GM20431 (cell line): ENCODE data around the gene COL16A1.

Experiments used
- in situ Hi-C: fragments of 300-500 bp; cut with MseI, MboI; formaldehyde crosslinking; loops from one replicate; pipeline ENCODE4 v1.15.0; 2020; ENCODE audit warnings: low sequenced_read_pairs; ENCODE audit not compliant: unreplicated experiment

The COL16A1 gene

DNA sequence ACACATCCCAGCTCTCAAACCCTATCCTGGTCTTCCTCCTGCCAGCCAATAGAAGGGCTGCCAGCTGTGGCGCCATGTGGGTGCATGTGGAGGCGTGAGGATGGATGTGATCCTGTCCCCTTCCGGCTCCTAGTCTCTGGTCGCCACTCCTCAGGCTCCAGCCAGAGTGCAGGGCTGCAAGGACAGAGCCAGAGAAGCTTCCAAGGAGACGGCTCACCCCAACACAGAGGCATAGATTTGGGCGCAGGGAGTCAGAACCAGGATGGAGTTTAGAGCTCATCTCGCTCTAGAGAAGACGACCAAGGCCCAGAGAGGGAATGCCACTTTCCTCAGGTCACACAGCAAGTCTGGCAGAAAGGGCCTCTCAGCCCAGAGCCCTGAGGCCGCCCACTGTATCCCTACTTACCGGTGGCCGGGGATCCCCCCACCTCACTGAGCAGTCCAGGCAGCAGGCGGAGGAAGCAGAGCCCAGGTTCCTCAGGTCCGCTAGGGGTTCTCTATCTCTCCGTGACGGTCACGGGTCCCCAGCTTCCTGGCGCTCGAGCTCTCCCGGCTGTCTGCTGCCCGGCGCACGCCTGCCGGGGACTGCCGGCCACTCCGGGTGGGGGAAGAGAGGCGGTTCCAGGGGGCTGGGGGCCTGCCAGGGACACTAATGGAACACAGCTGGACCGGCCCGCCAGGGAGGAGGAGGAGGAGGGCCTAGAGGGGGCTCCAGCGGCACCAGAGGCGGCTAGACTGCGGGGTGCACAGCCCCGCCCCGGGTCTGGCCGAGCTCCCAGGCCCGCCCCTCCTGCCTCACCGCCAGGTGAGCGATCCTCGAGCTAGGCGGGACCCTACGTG, at the start of gene COL16A1:
Gene COL16A1, minus strand, starts transcription at position 587 of the 840 bp plus-strand sequence. CDS start 1,824 bp downstream, outside the sequence.
- in situ Hi-C loops = no loop called here

DNA sequence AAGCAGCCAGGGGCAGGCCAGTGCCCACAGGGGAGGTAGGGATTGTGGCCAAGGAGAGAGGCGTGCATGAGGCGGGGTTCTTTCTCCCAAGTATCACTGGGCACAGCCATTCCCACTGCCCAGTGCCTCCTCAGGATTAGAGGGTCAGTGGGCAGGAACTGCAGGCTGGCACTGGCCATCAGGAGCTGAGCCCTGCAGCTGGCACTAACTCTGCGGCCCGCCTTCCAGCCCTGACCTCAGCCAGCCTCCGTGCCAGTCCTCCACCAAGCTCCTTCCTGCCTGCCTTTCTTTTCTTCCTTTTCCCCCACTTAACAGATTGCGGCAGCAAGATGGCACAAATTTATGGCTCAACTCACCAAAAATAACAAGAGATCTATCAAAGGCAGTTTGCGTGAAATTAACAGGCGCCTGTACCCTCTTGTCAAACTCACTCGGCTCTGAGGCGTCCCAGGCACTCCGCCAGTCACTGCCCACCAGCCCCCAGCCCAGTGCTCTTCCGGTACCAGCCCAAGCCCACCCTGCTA, 49.2 kb upstream of the COL16A1 start:
- in situ Hi-C loops = no loop called here

DNA sequence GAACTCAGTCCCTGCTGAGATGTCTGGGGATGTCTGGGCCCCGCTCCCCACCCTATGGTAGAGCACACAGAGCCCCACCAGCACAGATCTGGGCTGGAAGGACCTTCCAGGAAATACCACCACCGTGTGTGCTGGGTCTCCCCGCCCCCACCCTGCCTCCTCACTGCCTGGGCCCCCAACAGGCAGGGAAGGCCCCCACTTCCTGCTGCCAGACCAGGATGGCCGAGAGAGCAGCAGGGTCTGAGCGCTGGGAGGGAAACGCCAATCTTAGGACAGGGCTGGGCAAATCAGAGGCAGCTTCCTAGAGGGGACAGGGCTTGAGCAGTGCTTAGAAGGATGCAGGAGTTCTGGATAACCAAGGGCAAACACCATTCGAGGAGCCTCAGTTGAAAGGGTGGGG, 48.4 kb upstream of the COL16A1 start:
- in situ Hi-C loops = no loop called here

DNA sequence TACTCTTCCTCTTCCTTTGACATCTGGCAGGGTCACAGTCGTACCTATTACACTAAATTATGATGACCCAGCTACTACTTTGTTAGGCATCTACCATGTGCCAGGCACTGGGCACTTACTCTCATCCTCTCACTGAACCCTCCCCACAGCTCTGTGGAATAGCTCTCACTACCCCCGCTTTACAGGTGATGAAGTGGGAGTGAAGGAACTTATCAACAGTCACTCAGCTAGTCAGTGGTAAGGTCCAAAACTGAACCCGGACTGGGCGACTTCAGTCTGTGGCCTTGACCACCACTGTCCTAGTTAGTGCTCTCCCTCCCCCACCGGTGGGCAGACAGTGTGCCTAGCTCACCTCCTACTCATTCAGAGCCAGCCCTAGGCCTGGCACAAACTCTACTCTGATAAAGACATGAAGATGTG, 48.0 kb upstream of the COL16A1 start:
- in situ Hi-C loops = no loop called here

DNA sequence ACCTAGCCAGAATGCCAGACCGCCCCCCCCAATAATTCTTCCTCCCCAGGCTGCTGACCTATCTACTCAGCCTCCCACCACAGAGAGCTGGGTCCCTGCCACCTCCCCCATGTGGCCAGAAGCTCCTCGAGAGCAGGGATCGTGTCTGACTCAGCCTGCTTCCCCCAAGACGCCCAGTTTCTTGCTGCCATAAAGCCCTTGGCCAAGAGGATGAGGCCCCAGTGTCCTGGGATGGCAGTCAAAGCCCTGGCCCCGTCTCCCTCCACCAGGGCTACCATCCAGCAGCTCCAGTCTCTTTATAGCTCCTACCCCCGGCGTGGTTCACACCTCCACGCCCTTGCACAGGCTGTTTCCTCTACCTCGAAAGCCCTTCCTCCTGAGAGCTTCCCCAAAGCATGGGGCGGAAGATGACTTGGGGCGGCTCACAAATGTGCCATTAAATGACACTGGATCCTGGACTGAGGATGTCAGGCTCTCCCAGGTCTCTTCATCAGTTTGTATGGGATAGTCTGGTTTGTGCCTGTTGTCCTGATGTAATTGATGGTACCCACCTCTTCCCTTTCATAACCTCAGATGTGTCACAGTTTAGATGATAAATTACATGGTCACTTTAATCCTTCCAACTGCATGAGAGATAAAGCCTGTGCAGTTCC, 47.2 kb upstream of the COL16A1 start:
- in situ Hi-C loops = no loop called here

DNA sequence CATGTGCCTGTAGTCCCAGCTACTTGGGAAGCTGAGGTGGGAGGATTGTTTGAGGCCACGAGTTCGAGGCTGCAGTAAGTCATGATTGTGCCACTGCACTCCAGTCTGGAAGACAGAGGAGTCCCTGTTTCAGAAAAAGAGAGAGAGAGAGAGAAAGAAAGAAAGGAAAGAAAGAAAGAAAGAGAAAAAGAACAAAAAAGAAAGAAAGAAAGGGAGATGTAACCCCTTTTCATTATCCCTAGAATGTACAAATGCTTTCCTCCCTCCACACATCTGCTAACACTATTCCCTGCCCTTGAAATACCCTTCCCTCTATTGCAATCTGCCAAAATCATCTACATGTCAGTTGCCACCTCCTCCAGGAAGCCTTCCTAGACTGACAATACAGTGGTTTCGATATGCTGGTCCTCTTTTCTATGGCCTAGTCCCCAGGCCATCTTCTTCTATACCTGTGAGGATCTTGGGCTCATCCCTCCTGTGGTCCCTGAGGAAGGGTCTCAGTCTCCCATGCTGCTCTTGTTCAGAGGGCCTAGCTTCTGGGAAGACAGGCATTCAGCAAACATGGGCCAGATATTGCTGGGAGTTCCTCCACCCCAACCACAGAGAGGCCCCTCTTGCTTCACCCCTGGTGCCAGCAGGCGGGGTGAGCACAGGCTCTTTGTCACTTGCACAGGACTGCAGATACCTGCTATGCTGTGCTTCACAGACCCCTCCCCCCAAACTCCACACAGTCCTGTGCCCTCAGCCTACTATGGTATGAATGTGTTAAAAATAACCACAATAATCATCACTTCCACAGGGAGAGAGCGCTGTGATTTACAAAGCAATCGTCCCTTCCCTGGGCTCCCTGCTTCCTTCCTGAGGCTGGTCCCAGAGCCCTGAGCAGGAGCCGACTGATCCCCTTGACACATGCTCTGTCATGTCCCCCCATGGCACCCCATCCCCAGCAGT, 46.2 kb upstream of the COL16A1 start:
- in situ Hi-C loops = no loop called here

DNA sequence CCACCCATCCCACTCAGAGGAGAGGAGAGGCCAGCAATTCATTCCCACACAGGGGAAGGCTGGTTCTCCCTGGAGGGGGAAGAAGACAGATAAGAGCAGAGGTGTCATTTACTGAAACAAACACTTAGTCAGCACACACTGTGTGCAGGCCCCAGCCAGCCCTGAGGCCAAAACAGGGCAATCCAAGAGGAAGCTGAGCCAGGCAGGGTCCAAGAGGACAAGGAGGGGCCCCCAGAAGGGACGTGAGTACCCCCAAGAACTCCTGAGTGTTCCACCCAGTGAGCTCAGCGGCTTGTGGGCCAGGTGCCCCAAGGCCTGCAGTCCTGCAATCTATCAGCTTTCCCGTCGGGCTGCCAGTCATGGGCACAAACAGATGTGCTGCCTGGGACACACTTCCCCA, 44.5 kb upstream of the COL16A1 start:
- in situ Hi-C loops = no loop called here

DNA sequence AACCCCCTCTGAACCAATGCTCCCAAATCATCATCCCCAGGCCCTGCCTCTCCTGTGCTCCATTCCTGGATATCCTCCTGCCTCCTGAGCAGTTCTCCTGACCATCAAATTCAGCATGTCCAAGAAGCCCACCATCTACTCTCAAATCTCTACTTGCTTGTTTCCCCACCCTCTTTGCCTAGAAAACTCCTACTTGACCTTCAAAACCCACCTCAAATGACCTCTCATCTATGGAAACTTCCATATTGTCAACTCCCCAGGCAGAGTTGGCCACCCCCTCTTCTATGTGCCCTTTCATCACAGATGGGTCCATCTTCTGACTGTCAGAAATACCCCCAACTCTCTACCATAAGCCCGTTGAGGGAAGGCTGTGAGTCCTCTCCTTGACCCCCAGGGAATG, 43.5 kb upstream of the COL16A1 start:
- in situ Hi-C loops = no loop called here

DNA sequence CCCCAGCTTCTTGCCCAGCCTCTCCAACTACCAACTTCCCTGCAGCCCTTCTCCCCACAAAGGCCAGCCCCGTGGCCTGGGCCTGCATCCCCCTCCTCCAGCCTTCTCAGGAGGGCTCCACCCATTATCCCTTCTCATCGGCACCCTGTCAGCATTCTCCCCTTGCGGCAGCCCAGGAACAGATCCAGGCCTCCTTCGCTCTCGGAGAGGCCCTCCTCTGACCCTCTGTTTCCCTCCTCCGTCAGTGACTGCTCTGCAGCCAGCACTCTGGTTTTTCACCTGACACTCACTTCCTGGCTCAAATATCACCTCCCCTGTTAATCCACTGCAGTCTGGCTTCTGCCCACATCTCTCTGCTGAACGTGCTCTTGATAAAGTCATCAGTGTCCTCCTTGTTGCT, 42.9 kb upstream of the COL16A1 start:
- in situ Hi-C loops = no loop called here

DNA sequence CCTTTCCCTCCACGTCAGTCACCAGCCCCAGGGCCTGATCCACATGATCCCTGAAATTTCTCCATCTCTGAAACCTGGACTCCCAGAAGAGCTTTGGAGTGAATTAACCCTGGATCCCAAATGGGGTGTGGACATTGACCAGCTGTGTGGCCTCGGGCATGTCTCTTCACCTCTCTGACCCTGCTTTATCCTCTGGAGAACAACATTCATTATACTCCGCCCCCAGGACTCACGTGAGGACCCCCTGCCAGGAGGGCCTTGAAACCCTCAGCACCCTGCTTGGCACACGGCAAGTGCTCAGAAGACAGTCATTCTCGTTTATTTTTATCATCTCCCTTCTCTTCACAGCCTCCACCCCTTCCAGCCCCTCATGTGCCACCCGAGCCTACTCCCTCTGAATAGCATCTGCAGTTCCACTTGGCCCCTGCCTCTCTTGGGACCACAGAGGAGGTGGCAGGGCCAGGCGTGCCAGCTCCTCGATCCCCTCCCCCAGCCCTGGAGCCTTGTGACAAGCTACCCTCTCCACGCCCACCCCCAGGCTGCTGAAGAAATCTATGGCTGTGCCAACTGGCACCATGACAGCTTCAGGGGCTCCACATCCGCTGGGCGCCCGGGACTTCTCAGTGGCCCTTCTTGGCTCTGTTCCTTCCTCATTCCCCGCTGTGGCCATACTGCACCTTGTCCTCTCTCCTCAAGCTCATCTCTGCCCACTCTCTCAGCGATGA, 42.3 kb upstream of the COL16A1 start:
- in situ Hi-C loops = no loop called here

DNA sequence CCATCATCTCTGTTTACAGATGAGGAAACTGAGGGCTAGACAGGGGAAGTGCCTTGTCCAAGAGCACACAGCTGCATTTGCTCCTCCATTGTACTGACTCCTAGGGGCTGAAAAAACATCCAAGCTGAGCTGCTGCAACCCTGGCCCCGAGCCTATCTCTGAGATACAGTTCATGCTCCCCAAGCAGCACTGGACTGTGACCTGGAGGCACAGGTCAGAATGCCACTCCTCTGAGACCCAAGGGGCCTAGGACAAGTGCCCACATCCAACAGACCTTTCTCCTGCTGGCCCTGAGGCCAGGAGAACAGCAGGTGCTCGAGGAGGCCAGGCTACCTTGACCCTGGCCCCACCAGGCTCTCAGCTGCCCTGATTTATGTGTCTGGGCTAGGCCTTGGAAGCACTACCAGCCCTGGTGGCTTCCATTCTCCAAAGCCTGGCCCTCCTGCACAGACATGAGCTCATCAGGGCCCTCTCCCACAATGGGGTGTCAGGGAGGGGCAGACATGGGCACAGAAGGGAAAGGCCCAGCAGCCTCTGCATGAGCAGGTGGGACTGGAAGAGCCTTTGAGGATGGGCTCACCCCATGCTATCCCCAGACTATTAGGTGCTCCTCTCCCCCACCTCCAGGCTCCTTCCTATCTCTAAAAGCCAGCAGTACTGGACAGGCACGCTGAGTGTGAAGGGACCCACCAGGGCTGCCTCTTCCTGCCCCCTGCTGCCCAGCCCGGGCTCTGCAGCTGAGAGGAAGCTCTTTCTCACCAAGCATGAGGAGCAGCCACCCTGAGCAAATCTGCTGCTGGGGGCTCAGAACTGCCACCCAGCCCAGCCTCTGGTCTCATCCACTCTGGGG, 41.5 kb upstream of the COL16A1 start:
- in situ Hi-C loops = no loop called here

DNA sequence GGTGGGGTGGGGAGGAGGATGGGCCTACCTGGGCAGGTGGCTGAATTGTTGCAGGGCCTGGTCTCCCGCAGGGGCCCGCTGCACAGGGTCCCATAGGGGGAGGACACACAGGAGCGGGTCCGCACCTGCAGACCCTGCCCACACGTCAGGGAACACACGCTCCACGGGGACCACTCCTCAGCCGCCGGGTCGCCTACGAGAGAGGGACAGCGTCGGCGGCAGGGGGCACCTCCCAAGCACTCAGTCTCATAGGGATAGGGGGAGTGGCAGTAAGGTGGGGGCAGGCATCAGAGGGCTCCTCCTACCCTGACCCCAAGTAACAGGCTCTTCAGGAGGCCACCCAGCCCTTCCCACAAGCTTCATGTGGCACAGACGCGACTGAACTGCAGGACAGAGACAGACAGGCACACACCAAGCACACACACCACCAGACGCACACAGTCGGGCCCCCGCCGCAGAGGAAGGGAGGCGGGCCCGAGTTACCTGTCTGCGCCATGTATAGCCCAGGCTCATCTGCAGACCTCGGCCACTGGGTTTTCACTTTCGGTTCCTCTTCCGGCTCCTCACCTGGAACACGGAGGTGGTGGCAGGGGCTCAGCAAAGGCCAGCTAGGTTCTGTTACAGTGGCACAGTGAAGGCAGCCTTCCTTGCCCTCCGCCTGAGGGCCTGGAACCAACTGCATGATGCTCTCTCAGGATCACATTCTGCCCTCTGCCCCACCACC, 40.5 kb upstream of the COL16A1 start:
- in situ Hi-C loops = no loop called here

DNA sequence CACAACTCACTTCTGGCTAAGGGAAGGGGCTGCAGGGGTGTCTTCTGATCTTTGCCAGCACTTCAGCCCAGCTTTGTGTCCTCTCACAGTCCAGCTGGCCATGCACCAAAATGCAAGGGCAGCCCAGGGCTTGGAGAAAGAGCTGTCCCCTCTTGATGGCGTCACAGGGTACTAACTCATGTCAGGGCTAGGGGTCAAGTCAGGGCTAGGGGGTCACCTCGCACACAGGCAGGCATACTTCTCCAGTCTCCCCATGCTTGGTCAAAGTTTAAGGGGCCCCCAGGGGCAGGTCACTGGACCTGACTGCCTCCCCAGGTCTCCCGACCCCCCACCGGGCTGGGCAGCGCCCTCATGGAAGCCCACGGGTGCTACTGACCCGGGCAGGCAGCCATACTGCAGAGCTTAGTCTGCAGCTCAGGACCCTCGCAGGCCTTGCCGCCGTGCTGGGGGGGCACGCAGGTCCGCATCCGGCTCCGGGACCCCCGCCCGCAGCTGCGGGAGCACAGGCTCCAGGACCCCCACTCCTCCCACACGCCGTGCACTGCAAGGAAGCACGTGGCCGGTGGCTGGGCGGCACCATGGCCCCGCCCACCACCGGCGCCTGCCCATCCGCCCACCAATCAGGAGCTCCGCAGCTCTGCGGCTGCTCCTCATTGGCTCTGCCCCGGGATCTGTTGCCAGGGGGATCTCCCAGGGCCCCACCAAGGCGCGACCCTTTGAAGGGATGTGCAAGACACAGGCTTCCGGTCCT, 38.8 kb upstream of the COL16A1 start:
- in situ Hi-C loops = no loop called here

DNA sequence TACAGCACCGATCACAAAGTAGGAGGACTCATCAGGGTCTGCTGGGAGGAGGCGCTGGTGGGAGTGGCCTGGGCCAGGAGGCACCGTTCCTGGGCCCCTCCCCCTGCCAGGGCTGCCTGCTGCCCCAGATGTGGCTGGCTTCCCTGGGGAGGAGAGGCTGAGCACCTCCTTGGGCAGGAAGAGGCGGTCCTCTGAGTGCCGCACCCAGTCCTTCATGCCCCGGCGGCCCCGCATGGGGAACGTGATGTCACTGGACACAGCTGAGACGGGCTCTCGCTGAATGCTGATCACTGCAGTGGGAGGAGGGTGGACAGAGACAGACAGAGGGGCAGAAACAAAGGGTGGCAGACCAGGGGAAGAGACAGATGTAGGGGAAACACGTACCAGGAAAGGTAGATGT, 35.5 kb upstream of the COL16A1 start:
- in situ Hi-C loops = no loop called here

DNA sequence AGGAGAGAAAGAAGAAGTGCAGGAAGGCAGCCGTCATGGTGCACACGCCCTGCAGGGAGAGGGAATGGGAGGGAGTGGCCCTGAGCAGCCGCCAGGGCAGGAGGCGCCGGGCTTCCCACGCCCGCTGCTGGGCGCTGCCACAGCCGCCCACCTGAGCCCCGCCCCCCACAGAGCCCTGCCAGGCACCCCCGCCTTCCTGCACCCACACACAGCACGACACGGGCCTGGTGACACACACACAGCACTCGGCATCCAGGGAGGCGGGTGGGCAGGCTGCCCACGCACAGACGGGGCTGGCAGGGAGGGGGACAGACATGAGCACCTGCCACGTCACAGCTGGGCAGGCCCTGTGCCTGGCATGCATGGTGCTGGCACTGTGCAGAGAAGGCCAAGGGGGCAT, 32.9 kb upstream of the COL16A1 start:
- in situ Hi-C loops = no loop called here

DNA sequence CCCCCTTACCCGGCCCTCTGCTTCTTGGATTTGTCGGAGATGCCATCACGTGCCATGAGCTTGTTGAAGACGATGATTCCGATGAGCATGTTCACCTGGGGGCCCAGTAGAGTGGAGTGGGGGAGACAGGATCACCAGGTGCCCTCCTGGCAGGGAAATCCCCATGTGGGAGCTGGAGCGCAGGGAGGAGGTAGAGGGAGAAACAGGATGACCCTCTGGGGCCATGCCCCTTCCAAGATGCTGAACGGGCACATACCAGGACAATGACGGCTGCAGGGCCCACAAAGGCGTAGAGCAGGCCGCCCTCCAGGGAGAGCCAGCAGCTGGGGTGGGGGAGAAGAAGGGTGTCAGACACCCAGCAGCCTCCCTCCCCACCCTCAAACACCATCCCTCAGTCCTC, 31.8 kb upstream of the COL16A1 start:
- in situ Hi-C loops = no loop called here

DNA sequence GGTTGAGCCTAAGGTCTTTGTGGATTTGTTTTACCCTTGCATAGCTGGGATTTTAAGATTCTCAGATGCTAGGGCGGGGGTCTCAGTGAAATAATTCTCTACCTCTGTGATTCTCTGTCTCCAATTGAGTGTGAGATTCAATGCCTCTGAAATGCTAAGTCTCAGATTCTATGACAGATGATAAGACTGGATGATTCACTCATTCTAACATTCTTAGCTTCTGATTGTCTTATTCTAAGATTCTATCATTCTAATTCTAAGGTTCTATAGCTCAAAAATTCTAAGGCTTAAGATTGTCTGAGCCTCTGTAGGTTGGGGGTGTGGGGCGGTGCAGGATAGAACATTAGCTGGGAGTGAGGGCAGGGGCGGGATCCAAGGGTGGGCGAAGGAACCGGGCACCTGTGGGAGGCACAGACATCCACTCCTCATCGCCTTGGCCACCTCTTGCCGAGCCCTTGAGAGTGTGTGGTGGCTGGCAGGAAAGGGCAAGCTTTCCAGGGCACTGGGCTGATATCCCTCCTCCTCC, 30.8 kb upstream of the COL16A1 start:
- in situ Hi-C loops = no loop called here
